CD14-positive monocyte (primary cell): ENCODE measurements around the gene EPS8L1. TPM values are rescaled to one million over a fixed set of nuclear protein-coding genes. Genes with fewer than 3 reads are reported as not detected.
A peak's percentile ranks its signal among the peaks of the same experiment; 100 is the strongest.

Experiments used
- DNase-seq, 3 donors: peaks; one replicate each; pipeline ENCODE4 v3.0.0-alpha.2; 2011 to 2022
- H2AFZ ChIP-seq: 2 replicates; pipeline ENCODE4 v1.6.0; 2012; ENCODE audit warnings: mild to moderate bottlenecking, low read depth, low read length, inconsistent platforms; ENCODE audit not compliant: insufficient read depth, poor library complexity, severe bottlenecking
- H3K27ac ChIP-seq, 2 donors: 1 replicate in 1 of 2; 2 replicates in 1 of 2; pipeline ENCODE4 v1.5.1; 2012 to 2013; ENCODE audit warnings: low read length in 2 of 2, control low read depth in 1 of 2, inconsistent platforms in 1 of 2, low read depth in 1 of 2, mild to moderate bottlenecking in 1 of 2
- H3K27me3 ChIP-seq, 2 donors: one replicate each; pipeline versions ENCODE4 v1.6.0 to v1.6.1; 2011 to 2013; ENCODE audit warnings: low read length in 2 of 2; ENCODE audit not compliant: control insufficient read depth in 2 of 2, insufficient read depth in 2 of 2
- H3K36me3 ChIP-seq, 2 donors: replicated peaks in 1 of 2; 1 replicate in 1 of 2; 2 replicates in 1 of 2; pipeline versions ENCODE4 v1.5.1 to v1.6.1; 2012 to 2013; ENCODE audit warnings: low read length in 2 of 2, control low read depth in 1 of 2, inconsistent platforms in 1 of 2, mild to moderate bottlenecking in 1 of 2; ENCODE audit not compliant: insufficient read depth in 2 of 2, control insufficient read depth in 1 of 2
- H3K4me1 ChIP-seq, 2 donors: 1 replicate in 1 of 2; 2 replicates in 1 of 2; pipeline versions ENCODE4 v1.5.1 to v1.6.1; 2012 to 2013; ENCODE audit warnings: low read length in 2 of 2, control low read depth in 1 of 2, inconsistent platforms in 1 of 2, mild to moderate bottlenecking in 1 of 2, moderate library complexity in 1 of 2; ENCODE audit not compliant: insufficient read depth in 2 of 2, control insufficient read depth in 1 of 2
- H3K4me2 ChIP-seq: replicated peaks from 2 replicates; pipeline ENCODE3; 2012; ENCODE audit warnings: low read length, moderate library complexity, mild to moderate bottlenecking; ENCODE audit not compliant: poor library complexity, severe bottlenecking; ENCODE audit errors: extremely low read depth
- H3K4me3 ChIP-seq, 3 experiments: fragments of 200-600 bp in 1 of 3; sonication (generic) in 1 of 3; replicated peaks in 1 of 3; 1 replicate in 2 of 3; 2 replicates in 1 of 3; pipeline ENCODE4 v1.5.1; 2011 to 2013; ENCODE audit warnings: low read length in 3 of 3, mild to moderate bottlenecking in 3 of 3, control low read depth in 2 of 3, low read depth in 2 of 3, inconsistent platforms in 1 of 3, moderate library complexity in 1 of 3
- H3K79me2 ChIP-seq: 2 replicates; pipeline ENCODE4 v1.6.0; 2012; ENCODE audit warnings: mild to moderate bottlenecking, control low read depth, inconsistent platforms, low read length, moderate library complexity; ENCODE audit not compliant: insufficient read depth
- H3K9ac ChIP-seq: 2 replicates; pipeline ENCODE4 v1.6.0; 2017; ENCODE audit warnings: low read length, mild to moderate bottlenecking; ENCODE audit not compliant: insufficient read depth, poor library complexity, severe bottlenecking
- H3K9me3 ChIP-seq, 2 donors: replicated peaks in 1 of 2; 1 replicate in 1 of 2; 2 replicates in 1 of 2; pipeline versions ENCODE4 v1.5.1 to v1.6.1; 2012 to 2013; ENCODE audit warnings: low read length in 2 of 2, control low read depth in 1 of 2; ENCODE audit not compliant: control insufficient read depth in 1 of 2, insufficient read depth in 1 of 2
- H4K20me1 ChIP-seq: 2 replicates; pipeline ENCODE4 v1.6.0; 2012; ENCODE audit warnings: mild to moderate bottlenecking, low read length, control low read depth, moderate library complexity; ENCODE audit not compliant: insufficient read depth
- H3K27ac Mint-ChIP-seq, 7 donors: one replicate each; pipeline ENCODE4 v1.8.0; 2020; ENCODE audit warnings: mild to moderate bottlenecking in 7 of 7, mixed read lengths in 7 of 7, moderate library complexity in 6 of 7, inconsistent platforms in 2 of 7
- H3K27me3 Mint-ChIP-seq, 3 donors: one replicate each; pipeline ENCODE4 v1.8.0; 2021 to 2022; ENCODE audit warnings: low read depth in 3 of 3, mild to moderate bottlenecking in 3 of 3, mixed read lengths in 3 of 3, moderate library complexity in 3 of 3, inconsistent platforms in 1 of 3
- H3K36me3 Mint-ChIP-seq, 2 donors: one replicate each; pipeline ENCODE4 v1.8.0; 2020; ENCODE audit warnings: mixed read lengths in 2 of 2, inconsistent platforms in 1 of 2, mild to moderate bottlenecking in 1 of 2
- H3K4me1 Mint-ChIP-seq: one replicate; pipeline ENCODE4 v1.8.0; 2020; ENCODE audit warnings: mild to moderate bottlenecking, mixed read lengths
- H3K4me3 Mint-ChIP-seq, 2 donors: one replicate each; pipeline ENCODE4 v1.8.0; 2020; ENCODE audit warnings: mild to moderate bottlenecking in 2 of 2, mixed read lengths in 2 of 2, moderate library complexity in 1 of 2
- H3K9me3 Mint-ChIP-seq, 7 donors: one replicate each; pipeline ENCODE4 v1.8.0; 2020 to 2022; ENCODE audit warnings: mixed read lengths in 7 of 7, mild to moderate bottlenecking in 6 of 7, moderate library complexity in 6 of 7, inconsistent platforms in 2 of 7
- CTCF ChIP-seq: fragments of 200-600 bp; IDR thresholded peaks from one replicate; pipeline ENCODE4 v1.8.0; 2022; ENCODE audit warnings: antibody characterized with exemption, mild to moderate bottlenecking
- WGBS: methylation state at CpG from one replicate; pipeline ENCODE4 v1.1.5; 2013; ENCODE audit warnings: missing lambda C conversion rate; ENCODE audit not compliant: insufficient coverage; 5-methylcytosine and 5-hydroxymethylcytosine counted together
- intact Hi-C, 2 donors: fragments of 100-400 bp; cut with micrococcal nuclease; formaldehyde crosslinking; loops; one replicate each; pipeline versions ENCODE4 v1.15.0 to v1.15.1; 2023
- polyA plus RNA-seq, 3 donors: library from polyadenylated mRNA; depleted of rRNA in 1 of 3; unstranded in 2 of 3; stranded (reverse) in 1 of 3; fragments of 300-500 nt in 2 of 3; fragments of >200 nt in 1 of 3; fragmentation: Illumina TruSeq in 2 of 3; gene quantifications; 1 replicate in 2 of 3; 2 replicates in 1 of 3; pipeline ENCODE4 v1.2.3, GENCODE V29; 2012 to 2021

The EPS8L1 gene
- polyA plus RNA-seq, 3 donors: 1.5 to 5.0 (median 1.8) TPM

- Histone ChIP-seq H2AFZ (no peak overlapping the region), H3K27ac (no peak overlapping the region), H3K36me3 (peaks cover 22 to 39% of the 10 kb centered on the region in 2 donors), H3K9me3 (peaks cover 0 to 11% of the 10 kb centered on the region in 2 donors), H3K4me2 (peak overlapping the region; percentile 62), H3K4me3 (peak overlapping the region in 1 of 3 experiments; percentile 61), H3K9ac (no peak overlapping the region), H4K20me1 (peaks cover 72% of the 10 kb centered on the region), H3K27me3 (peaks cover 23 to 55% of the 10 kb centered on the region in 2 donors), H3K4me1 (peaks cover 20 to 21% of the 10 kb centered on the region in 2 donors), H3K79me2 (no peaks in the 10 kb centered on the region)
- peaks cover 35 to 42% of the 10 kb centered on the region in 2 donors for H3K36me3 Mint-ChIP-seq
- no peak for TF ChIP-seq CTCF
- peak overlapping the region in 2 of 7 donors; percentile 56 to 66 for H3K27ac Mint-ChIP-seq
- DNase-seq: no peak
- WGBS: 80% methylated on average over 12 of the region's 12 CpGs
- peaks cover 0 to 20% (median 10%) of the 10 kb centered on the region in 7 donors for H3K9me3 Mint-ChIP-seq
- peaks cover 51 to 62% (median 58%) of the 10 kb centered on the region in 3 donors for H3K27me3 Mint-ChIP-seq
- H3K4me1 Mint-ChIP-seq: peaks cover 29% of the 10 kb centered on the region
- intact Hi-C loops: loop anchor here in 1 of 2 donors (10.0 kb wide), 1 partner anchor 77 kb away; the partner anchor contains the start of gene DNAAF3
- peak overlapping the region in 1 of 2 donors; percentile 91 for H3K4me3 Mint-ChIP-seq
These were observed 12.4 kb downstream of the EPS8L1 start for GRCh38 chr19:55088021-55088451.

GRCh38 chr19:55088543-55089341, 13.1 kb downstream of the EPS8L1 start:
- H3K4me1 Mint-ChIP-seq: peaks cover 26% of the 10 kb centered on the region
- intact Hi-C loops: loop anchor here in 1 of 2 donors (10.0 kb wide), 1 partner anchor 76 kb away; the partner anchor contains the start of gene DNAAF3
- Histone ChIP-seq H3K4me1 (peaks cover 18 to 21% of the 10 kb centered on the region in 2 donors), H3K9ac (no peak overlapping the region), H3K4me3 (no peak overlapping the region), H2AFZ (no peak overlapping the region), H3K9me3 (peaks cover 0 to 11% of the 10 kb centered on the region in 2 donors), H3K79me2 (no peaks in the 10 kb centered on the region), H3K27me3 (peaks cover 21 to 48% of the 10 kb centered on the region in 2 donors), H3K27ac (no peak overlapping the region), H3K36me3 (peaks cover 22 to 40% of the 10 kb centered on the region in 2 donors), H4K20me1 (peaks cover 72% of the 10 kb centered on the region), H3K4me2 (no peak overlapping the region)
- H3K36me3 Mint-ChIP-seq: peaks cover 34 to 42% of the 10 kb centered on the region in 2 donors
- peaks cover 0 to 17% (median 8%) of the 10 kb centered on the region in 7 donors for H3K9me3 Mint-ChIP-seq
- peak; percentile 40 to 57 (median 54) for DNase-seq
- peak; percentile 96 for TF ChIP-seq CTCF
- H3K4me3 Mint-ChIP-seq: peak overlapping the region; percentile 44 to 91
- WGBS: 74% methylated on average over 7 of the region's 18 CpGs
- peaks cover 47 to 55% (median 52%) of the 10 kb centered on the region in 3 donors for H3K27me3 Mint-ChIP-seq
- peak overlapping the region in 4 of 7 donors; percentile 40 to 79 (median 52) for H3K27ac Mint-ChIP-seq
